ENCODE data around the gene POLA1.
A peak's percentile ranks its signal among the peaks of the same experiment; 100 is the strongest.

GRCh38 chrX:24676403-24677024 is 17.2 kb upstream of the POLA1 start:
- TF ChIP-seq, protein P1, sequence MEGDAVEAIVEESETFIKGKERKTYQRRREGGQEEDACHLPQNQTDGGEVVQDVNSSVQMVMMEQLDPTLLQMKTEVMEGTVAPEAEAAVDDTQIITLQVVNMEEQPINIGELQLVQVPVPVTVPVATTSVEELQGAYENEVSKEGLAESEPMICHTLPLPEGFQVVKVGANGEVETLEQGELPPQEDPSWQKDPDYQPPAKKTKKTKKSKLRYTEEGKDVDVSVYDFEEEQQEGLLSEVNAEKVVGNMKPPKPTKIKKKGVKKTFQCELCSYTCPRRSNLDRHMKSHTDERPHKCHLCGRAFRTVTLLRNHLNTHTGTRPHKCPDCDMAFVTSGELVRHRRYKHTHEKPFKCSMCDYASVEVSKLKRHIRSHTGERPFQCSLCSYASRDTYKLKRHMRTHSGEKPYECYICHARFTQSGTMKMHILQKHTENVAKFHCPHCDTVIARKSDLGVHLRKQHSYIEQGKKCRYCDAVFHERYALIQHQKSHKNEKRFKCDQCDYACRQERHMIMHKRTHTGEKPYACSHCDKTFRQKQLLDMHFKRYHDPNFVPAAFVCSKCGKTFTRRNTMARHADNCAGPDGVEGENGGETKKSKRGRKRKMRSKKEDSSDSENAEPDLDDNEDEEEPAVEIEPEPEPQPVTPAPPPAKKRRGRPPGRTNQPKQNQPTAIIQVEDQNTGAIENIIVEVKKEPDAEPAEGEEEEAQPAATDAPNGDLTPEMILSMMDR (IDR thresholded peaks at IDR 0.05), result peak in 2 of 3 experiments; percentile 16 to 52
- TF ChIP-seq POLR2A (IDR thresholded peaks at IDR 0.05), result no peak

Data from testis (tissue), 2 donors.